ENCODE measurements around the gene IFNAR1. TPM values are rescaled to one million over a fixed set of nuclear protein-coding genes. Genes with fewer than 3 reads are reported as not detected.

The IFNAR1 gene
- total and polyA plus RNA-seq, 2 donors (not counting 3 experiments of a cell fraction or from before 2014, with no cell fraction given) = 16.2 to 47.8 TPM

- H4K20me1 ChIP-seq (replicated peaks; ENCODE audit: control insufficient read depth, extremely low read depth, insufficient read depth, low read length) = no peaks in the 10 kb centered on the region
- H3K27me3 ChIP-seq (ENCODE audit: control insufficient read depth in 2 of 2, insufficient read depth in 2 of 2, low read length in 2 of 2) = no peaks in the 10 kb centered on the region
- dilution Hi-C loops (cut with MboI; ENCODE audit: extremely low pct_ligation_motif_present, low sequenced_read_pairs) = no loop called here
- ChIA-PET POLR2A (no interaction called here), CTCF (interaction anchor here (1.0 to 1.4 kb wide), 3 partner anchors 12 to 171 kb away, joined by 3 read pairs; no protein-coding TSS in a partner anchor)
- no peaks in the 10 kb centered on the region for H3K9me1 ChIP-seq (replicated peaks; ENCODE audit: control insufficient read depth, extremely low read depth, insufficient read depth, low read length)
- H3K4me1 ChIP-seq (ENCODE audit: control insufficient read depth, extremely low read depth, insufficient read depth, low read length) = no peaks in the 10 kb centered on the region
- intact Hi-C loops (cut with micrococcal nuclease) = no loop called here
- peaks cover 4% of the 10 kb centered on the region for H3K9me3 ChIP-seq (replicated peaks; ENCODE audit: control insufficient read depth, insufficient read depth, low read length)
- no peak overlapping the region for H2AFZ ChIP-seq (ENCODE audit: low read depth, low read length)
- FAIRE-seq (no peak), DNase-seq (ENCODE audit: low read depth, low spot score) (no peak)
- H3K9ac ChIP-seq (replicated peaks; ENCODE audit: extremely low read depth, insufficient read depth, low read length) = no peak overlapping the region
- no peaks in the 10 kb centered on the region for H3K79me2 ChIP-seq (ENCODE audit: control insufficient read depth, insufficient read depth, low read length)
- no peak overlapping the region for H3K4me3 ChIP-seq (replicated peaks in 1 of 3; ENCODE audit: insufficient read depth in 1 of 3, low read depth in 1 of 3, low read length in 3 of 3)
- no peak overlapping the region for H3K27ac ChIP-seq (ENCODE audit: insufficient read depth, low read depth, low read length)
- H3K36me3 ChIP-seq (ENCODE audit: control insufficient read depth in 2 of 2, extremely low read depth in 1 of 2, insufficient read depth in 2 of 2, low read length in 2 of 2) = no peaks in the 10 kb centered on the region
- H3K4me2 ChIP-seq (ENCODE audit: insufficient read depth, low read length) = no peak overlapping the region
- BruUV-seq (replicated peaks) = no TSS peak
- TF ChIP-seq EZH2 (IDR thresholded peaks at IDR 0.05; ENCODE audit: borderline replicate concordance, low read depth, low read length, severe bottlenecking) (no peak), MYC (IDR thresholded peaks at IDR 0.05; ENCODE audit: low read depth, low read length) (no peak), JUN (IDR thresholded peaks at IDR 0.05; ENCODE audit: borderline replicate concordance, insufficient read depth, insufficient read length, low read depth) (no peak), GATA2 (IDR thresholded peaks at IDR 0.05; ENCODE audit: insufficient read depth, insufficient read length, low read depth, low read length) (no peak), MAX (IDR thresholded peaks at IDR 0.05; ENCODE audit: insufficient read depth, insufficient read length) (no peak), POLR2AphosphoS5 (IDR thresholded peaks at IDR 0.05; ENCODE audit: insufficient read depth, low read depth, low read length) (no peak), FOS (IDR thresholded peaks at IDR 0.05; ENCODE audit: borderline replicate concordance, insufficient read depth, low read length) (no peak), POLR2A (IDR thresholded peaks at IDR 0.05; ENCODE audit: low read depth, low read length) (no peak)
- TF ChIP-seq, protein P1, sequence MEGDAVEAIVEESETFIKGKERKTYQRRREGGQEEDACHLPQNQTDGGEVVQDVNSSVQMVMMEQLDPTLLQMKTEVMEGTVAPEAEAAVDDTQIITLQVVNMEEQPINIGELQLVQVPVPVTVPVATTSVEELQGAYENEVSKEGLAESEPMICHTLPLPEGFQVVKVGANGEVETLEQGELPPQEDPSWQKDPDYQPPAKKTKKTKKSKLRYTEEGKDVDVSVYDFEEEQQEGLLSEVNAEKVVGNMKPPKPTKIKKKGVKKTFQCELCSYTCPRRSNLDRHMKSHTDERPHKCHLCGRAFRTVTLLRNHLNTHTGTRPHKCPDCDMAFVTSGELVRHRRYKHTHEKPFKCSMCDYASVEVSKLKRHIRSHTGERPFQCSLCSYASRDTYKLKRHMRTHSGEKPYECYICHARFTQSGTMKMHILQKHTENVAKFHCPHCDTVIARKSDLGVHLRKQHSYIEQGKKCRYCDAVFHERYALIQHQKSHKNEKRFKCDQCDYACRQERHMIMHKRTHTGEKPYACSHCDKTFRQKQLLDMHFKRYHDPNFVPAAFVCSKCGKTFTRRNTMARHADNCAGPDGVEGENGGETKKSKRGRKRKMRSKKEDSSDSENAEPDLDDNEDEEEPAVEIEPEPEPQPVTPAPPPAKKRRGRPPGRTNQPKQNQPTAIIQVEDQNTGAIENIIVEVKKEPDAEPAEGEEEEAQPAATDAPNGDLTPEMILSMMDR (IDR thresholded peaks at IDR 0.05; ENCODE audit: extremely low read depth in 1 of 2, insufficient read depth in 1 of 2, low read depth in 1 of 2, low read length in 2 of 2) = no peak
Measured at GRCh38 chr21:33368124-33368523, 43.4 kb downstream of the IFNAR1 start.
